ENCODE data around the gene TKFC. TPM values are rescaled to one million over a fixed set of nuclear protein-coding genes. Genes with fewer than 3 reads are reported as not detected.

TKFC gene
- polyA plus RNA-seq, 1 experiment, result 20.3 TPM

DNA sequence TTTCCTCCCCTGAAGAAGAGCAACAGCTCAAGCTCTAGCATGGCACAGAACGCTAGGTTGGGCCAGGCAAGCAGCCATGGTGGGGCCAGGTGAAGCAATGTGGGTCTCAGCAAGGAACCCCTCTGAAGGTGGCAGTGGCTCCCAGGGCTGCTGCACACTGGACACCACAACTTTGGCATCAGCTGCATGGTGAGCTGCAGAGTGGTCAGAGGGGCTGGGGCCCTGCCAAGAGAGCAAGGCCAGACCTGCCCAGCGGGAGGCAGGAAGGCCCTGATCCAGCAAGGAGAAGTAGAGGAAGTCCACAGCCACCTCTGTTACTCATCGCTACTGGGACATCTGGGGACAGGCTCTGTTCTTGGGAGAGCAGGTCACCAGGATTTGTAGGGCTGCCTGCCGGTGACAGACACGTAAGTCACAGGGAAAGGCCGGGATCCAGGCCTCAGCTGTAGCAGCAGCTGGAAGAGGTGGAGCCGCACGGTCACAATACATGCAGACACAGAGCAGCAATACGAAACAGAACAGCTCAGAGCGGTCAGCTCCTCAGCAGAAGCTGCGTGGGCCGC lies 16.2 kb downstream of the TKFC start:
- CTCF ChIA-PET, result interaction anchor here (0.8 to 2.9 kb wide), 2 partner anchors 13 to 21 kb away, joined by 3 to 17 read pairs; no protein-coding TSS in a partner anchor
- POLR2A ChIA-PET, result interaction anchor here (1.0 to 2.8 kb wide), 3 partner anchors 12 to 43 kb away, joined by 3 to 19 read pairs (median 5); partner anchors contain the start of genes CYB561A3, TMEM138 and TMEM216
- no peak overlapping the region for H3K27ac ChIP-seq (ENCODE audit: low read depth, low read length)
- no peak for TF ChIP-seq CTCF (IDR thresholded peaks at IDR 0.05; ENCODE audit: low read depth, low read length)
- H3K27me3 ChIP-seq (ENCODE audit: control insufficient read depth, insufficient read depth, low read length), result no peaks in the 10 kb centered on the region
- DNase-seq (ENCODE audit: low read depth, low spot score), result no peak
- H3K9me3 ChIP-seq (ENCODE audit: control insufficient read depth, insufficient read depth, low read length), result no peaks in the 10 kb centered on the region
- H3K4me3 ChIP-seq (ENCODE audit: low read depth, low read length), result no peak overlapping the region

DNA sequence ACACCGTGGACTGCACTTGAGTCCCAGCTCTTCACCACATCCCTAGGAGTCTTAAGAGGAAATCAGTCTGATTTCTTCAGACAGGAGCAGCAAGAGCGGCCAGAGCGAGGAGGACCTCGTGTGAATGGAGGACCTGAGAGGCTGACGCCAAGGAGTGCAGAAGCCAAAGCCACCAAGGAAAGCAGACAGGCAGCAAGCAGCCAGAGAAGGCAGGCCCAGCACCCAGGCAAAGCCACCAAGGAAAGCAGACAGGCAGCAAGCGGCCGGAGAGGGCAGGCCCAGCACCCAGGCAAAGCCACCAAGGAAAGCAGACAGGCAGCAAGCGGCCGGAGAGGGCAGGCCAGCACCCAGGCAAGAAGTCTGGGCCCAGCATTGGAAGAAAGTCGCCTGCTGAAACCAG lies 16.9 kb downstream of the TKFC start:
- CTCF ChIA-PET, result interaction anchor here (2.9 kb wide), 1 partner anchor 14 kb away, joined by 17 read pairs; no protein-coding TSS in a partner anchor
- H3K4me3 ChIP-seq (ENCODE audit: low read depth, low read length), result no peak overlapping the region
- no peak for TF ChIP-seq CTCF (IDR thresholded peaks at IDR 0.05; ENCODE audit: low read depth, low read length)
- no peaks in the 10 kb centered on the region for H3K9me3 ChIP-seq (ENCODE audit: control insufficient read depth, insufficient read depth, low read length)
- H3K27me3 ChIP-seq (ENCODE audit: control insufficient read depth, insufficient read depth, low read length), result no peaks in the 10 kb centered on the region
- H3K27ac ChIP-seq (ENCODE audit: low read depth, low read length), result no peak overlapping the region
- DNase-seq (ENCODE audit: low read depth, low spot score), result no peak
- POLR2A ChIA-PET, result interaction anchor here (1.8 to 2.8 kb wide), 2 partner anchors 11 to 22 kb away, joined by 5 to 19 read pairs; partner anchors contain the start of genes CYB561A3 and TMEM138

GRCh38 chr11:61350336-61350735 lies 17.3 kb downstream of the TKFC start:
- H3K4me3 ChIP-seq (ENCODE audit: low read depth, low read length), result no peak overlapping the region
- no peaks in the 10 kb centered on the region for H3K9me3 ChIP-seq (ENCODE audit: control insufficient read depth, insufficient read depth, low read length)
- POLR2A ChIA-PET, result interaction anchor here (1.8 kb wide), 1 partner anchor 22 kb away, joined by 5 read pairs; no protein-coding TSS in a partner anchor
- CTCF ChIA-PET, result no interaction called here
- no peak overlapping the region for H3K27ac ChIP-seq (ENCODE audit: low read depth, low read length)
- TF ChIP-seq CTCF (IDR thresholded peaks at IDR 0.05; ENCODE audit: low read depth, low read length), result no peak
- H3K27me3 ChIP-seq (ENCODE audit: control insufficient read depth, insufficient read depth, low read length), result no peaks in the 10 kb centered on the region
- DNase-seq (ENCODE audit: low read depth, low spot score), result no peak

DNA sequence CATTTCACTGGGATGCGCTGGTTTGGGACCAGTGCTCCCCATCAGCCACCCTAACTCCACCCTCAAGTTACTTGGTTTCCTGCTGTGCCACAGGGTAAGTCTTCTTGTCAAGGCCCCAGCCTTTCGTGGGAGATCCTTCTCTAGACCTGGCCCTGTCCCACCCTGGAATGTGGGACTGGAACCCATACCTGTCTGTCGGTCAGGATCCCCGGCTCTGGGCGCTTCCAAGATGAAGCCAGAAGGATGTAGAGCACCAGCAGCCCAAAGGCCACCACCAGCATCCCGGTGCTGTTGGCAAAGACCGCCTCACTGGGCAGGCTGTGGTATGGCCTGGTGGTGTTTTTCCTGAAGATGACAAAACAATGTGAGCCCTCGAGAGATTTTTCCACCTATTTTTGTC lies 17.8 kb downstream of the TKFC start:
- H3K27ac ChIP-seq (ENCODE audit: low read depth, low read length), result no peak overlapping the region
- H3K4me3 ChIP-seq (ENCODE audit: low read depth, low read length), result no peak overlapping the region
- no peak for DNase-seq (ENCODE audit: low read depth, low spot score)
- TF ChIP-seq CTCF (IDR thresholded peaks at IDR 0.05; ENCODE audit: low read depth, low read length), result no peak
- no peaks in the 10 kb centered on the region for H3K27me3 ChIP-seq (ENCODE audit: control insufficient read depth, insufficient read depth, low read length)
- H3K9me3 ChIP-seq (ENCODE audit: control insufficient read depth, insufficient read depth, low read length), result no peaks in the 10 kb centered on the region
- POLR2A ChIA-PET, result interaction anchor here (1.8 kb wide), 1 partner anchor 23 kb away, joined by 5 read pairs; no protein-coding TSS in a partner anchor
- CTCF ChIA-PET, result no interaction called here

DNA sequence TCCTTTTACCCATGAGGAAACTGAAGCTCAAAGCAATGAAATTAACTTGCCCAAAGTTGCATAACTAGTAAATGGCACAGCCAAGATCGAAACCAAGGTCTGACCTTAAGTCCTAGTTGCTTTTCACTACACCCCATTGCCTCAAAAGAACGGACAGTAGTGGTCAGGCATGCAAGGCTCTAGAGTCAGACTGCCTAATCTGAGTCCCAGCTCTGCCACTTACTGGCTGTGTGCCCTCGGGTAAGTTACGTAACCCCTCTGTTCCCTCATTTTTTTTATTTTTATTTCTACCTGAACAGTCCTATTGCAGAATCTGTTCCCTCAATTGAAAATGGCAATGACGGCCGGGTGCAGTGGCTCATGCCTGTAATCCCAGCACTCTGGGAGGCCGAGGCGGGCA lies 19.0 kb downstream of the TKFC start:
- ChIA-PET POLR2A (interaction anchor here (2.2 kb wide), 1 partner anchor 9 kb away, joined by 7 read pairs; the partner anchor contains the start of gene CYB561A3), CTCF (interaction anchor here (1.0 to 1.4 kb wide), 2 partner anchors 16 to 34 kb away, joined by 3 to 9 read pairs; no protein-coding TSS in a partner anchor)
- no peak for TF ChIP-seq CTCF (IDR thresholded peaks at IDR 0.05; ENCODE audit: low read depth, low read length)
- no peak for DNase-seq (ENCODE audit: low read depth, low spot score)
- no peaks in the 10 kb centered on the region for H3K27me3 ChIP-seq (ENCODE audit: control insufficient read depth, insufficient read depth, low read length)
- no peak overlapping the region for H3K4me3 ChIP-seq (ENCODE audit: low read depth, low read length)
- H3K27ac ChIP-seq (ENCODE audit: low read depth, low read length), result no peak overlapping the region
- no peaks in the 10 kb centered on the region for H3K9me3 ChIP-seq (ENCODE audit: control insufficient read depth, insufficient read depth, low read length)

Measured in AG04450 (cell line).